Measurements from ENCODE around the gene PRDM16.

Gene PRDM16

GRCh38 chr1:3368059-3368458, 299.1 kb downstream of the PRDM16 start:
- no peak for DNase-seq

- no peak for DNase-seq
Observed at GRCh38 chr1:3368711-3369445, 299.9 kb downstream of the PRDM16 start.

- no peak for DNase-seq
Observed at GRCh38 chr1:3369446-3370076, 300.6 kb downstream of the PRDM16 start.

GRCh38 chr1:3370856-3371703, 302.1 kb downstream of the PRDM16 start:
- no peak for DNase-seq

- DNase-seq = no peak
Observed at GRCh38 chr1:3372317-3372716, 303.3 kb downstream of the PRDM16 start.

GRCh38 chr1:3373175-3373574, 304.2 kb downstream of the PRDM16 start:
- no peak for DNase-seq

- DNase-seq = no peak
Observed at GRCh38 chr1:3373700-3374405, 304.9 kb downstream of the PRDM16 start.

GRCh38 chr1:3375245-3375644, 306.2 kb downstream of the PRDM16 start:
- DNase-seq = no peak

- no peak for DNase-seq
Observed at GRCh38 chr1:3377166-3377565, 308.2 kb downstream of the PRDM16 start.

- no peak for DNase-seq
Observed at GRCh38 chr1:3377604-3378279, 308.7 kb downstream of the PRDM16 start.

GRCh38 chr1:3378411-3379208, 309.6 kb downstream of the PRDM16 start:
- DNase-seq = no peak

- DNase-seq = no peak
Observed at GRCh38 chr1:3379934-3380333, 310.9 kb downstream of the PRDM16 start.

GRCh38 chr1:3380469-3380868, 311.5 kb downstream of the PRDM16 start:
- DNase-seq = no peak

GRCh38 chr1:3381901-3382300, 312.9 kb downstream of the PRDM16 start:
- no peak for DNase-seq

GRCh38 chr1:3382326-3383057, 313.5 kb downstream of the PRDM16 start:
- no peak for DNase-seq

- no peak for DNase-seq
Observed at GRCh38 chr1:3383679-3384078, 314.7 kb downstream of the PRDM16 start.

GRCh38 chr1:3384407-3384806, 315.4 kb downstream of the PRDM16 start:
- DNase-seq = no peak

- DNase-seq = no peak
Observed at GRCh38 chr1:3386205-3387002, 317.4 kb downstream of the PRDM16 start.

- no peak for DNase-seq
Observed at GRCh38 chr1:3387401-3387800, 318.4 kb downstream of the PRDM16 start.
